NK-92 treated with Interleukin-12 subunit alpha and Interleukin-12 subunit beta, amount 100 ng/mL, for 24 hours (cell line): Measurements from ENCODE around the gene DGAT2.
"Not testable (repeated sequence)": the region's sequence is repeated elsewhere in the genome, so short reads cannot be mapped to it uniquely, and the experiment has no call there.

Source experiments
- DNase-seq: peaks from one replicate; lab custom pipeline; 2025; lab: John Stamatoyannopoulos, UW

Gene DGAT2

DNA sequence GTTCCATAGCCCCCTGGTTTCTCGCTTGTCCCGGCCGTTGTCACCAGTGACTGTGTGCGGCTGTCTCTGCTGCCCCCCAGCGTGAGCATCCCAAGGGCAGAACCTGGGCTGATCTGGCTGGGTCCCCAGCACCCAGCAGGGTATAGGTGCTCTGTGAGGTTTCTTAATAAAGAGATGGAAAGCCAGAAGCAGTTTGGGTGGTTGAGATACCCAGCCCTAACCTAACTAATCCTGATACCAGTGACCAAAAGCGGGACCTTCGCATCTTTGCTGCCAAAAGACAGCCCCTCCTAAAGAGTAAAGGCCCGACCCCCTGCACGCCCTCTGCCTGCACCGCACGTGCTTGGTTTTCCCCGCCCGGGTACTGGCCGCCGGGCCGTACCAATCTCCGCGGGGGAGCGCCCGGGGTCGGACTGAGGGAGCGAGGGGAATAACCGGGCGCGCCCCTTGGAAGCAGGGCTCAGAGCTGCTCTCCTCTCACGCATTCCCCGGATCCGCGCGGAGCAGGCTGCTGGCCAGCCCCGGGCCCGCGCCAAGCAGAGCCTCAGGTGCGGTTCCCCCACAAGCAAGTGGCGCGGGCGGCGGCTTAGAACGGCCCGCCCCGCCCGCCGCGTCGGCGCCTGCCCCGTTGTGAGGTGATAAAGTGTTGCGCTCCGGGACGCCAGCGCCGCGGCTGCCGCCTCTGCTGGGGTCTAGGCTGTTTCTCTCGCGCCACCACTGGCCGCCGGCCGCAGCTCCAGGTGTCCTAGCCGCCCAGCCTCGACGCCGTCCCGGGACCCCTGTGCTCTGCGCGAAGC, at the start of gene DGAT2:
Gene DGAT2, plus strand, starts transcription at position 667 of the 797 bp plus-strand sequence. CDS start 214 bp downstream, outside the sequence.
- DNase-seq: no peak

DNA sequence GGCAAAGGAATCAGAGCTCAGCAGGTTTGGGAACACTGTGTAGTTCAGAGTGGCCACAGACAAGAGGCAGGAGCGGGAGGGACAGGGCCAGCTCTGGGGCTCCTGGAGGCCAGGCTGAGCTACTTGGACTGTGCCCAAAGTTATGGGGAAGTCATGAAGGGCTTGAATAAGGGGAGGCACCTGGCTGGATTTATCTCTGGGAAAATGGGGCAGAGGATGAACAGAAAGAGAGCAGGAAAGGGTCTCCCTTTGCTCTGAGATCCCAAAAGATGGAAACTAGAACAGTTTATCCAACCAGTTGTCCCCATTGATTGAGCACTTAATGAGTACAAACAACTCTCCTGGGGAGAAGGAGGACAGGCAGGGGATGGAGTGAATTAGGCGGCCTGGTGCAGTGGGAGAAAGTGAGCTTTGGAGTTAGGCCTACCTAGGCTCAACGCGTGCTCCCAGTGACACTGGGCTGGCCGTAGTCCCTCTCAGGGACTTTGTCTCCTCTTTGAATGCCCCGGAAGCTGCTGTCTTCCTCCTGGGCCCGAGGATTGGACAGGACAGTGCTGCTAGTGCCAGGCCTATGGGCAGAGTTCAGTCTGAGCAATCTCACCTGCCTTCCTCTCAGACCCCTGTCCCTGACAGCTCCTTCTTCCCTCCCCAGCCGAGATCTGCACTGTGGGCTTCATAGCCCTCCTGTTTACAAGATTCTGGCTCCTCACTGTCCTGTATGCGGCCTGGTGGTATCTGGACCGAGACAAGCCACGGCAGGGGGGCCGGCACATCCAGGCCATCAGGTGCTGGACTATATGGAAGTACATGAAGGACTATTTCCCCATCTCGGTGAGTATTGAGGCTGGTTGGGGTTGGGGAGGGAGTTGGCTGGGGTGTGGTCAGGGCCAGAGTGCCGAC, 49.0 kb upstream of the DGAT2 start:
- no peak for DNase-seq

GRCh38 chr11:75720639-75721038, 47.9 kb upstream of the DGAT2 start:
- DNase-seq: no peak

DNA sequence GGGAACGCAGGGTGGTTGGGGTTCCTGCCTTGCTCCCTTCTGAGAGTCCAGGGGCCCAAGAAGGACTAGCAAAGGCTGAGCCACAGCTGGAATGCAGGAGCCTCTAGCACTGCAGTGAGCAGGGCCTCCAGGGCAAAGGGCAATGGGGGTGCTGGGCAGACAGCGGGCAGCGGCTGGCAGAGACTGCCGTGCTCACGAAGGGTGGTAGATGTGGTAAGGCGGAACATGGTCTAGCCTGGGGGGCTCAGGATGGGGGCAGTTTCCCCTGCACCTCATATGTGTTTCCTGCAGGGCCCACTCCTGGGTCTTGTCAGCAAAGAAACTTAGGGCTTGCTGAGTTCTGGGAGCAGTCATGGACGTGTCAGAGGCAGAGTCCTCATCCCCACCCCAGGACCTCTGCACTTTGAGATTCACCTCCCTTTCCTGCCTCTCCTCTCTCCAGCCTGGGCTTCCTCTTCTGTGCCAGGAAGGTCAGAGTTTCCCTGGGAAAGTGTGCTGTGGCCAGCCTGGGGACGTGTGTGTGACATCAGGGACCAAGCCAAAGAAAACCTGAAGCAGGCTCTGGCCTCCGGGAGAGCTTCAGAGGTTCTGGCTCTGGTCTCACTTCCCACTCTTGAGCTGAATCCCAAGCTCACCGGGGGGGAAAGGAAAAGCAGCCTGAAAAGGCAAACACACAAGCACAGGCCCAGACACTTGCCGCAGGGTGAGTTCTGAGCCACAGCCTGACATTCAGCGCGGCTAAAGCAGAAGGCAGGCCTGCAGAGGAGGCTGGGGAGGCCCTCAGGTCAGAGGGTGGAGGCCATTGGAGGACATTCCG, 46.5 kb upstream of the DGAT2 start:
- DNase-seq: no peak

GRCh38 chr11:75722669-75723042, 45.9 kb upstream of the DGAT2 start:
- no peak for DNase-seq

- DNase-seq: no peak
Observed at GRCh38 chr11:75725547-75726320, 42.8 kb upstream of the DGAT2 start.

- no peak for DNase-seq
Observed at GRCh38 chr11:75728992-75729391, 39.6 kb upstream of the DGAT2 start.

DNA sequence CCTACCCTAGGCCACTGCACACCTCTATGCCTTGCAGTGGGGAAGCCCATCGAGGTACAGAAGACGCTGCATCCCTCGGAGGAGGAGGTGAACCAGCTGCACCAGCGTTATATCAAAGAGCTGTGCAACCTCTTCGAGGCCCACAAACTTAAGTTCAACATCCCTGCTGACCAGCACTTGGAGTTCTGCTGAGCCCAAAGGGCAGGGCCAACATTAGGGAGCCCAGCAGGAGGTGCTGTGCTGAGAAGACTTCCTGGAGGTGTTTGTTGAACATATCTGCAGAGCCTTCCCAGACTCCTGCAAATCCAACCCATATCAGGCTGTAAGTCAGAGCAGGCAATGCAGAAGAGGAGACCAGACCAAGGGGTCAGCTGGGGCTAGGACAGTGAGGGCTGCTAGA, 37.5 kb upstream of the DGAT2 start:
- DNase-seq: no peak

- no peak for DNase-seq
Observed at GRCh38 chr11:75733071-75733430, 35.5 kb upstream of the DGAT2 start.

DNA sequence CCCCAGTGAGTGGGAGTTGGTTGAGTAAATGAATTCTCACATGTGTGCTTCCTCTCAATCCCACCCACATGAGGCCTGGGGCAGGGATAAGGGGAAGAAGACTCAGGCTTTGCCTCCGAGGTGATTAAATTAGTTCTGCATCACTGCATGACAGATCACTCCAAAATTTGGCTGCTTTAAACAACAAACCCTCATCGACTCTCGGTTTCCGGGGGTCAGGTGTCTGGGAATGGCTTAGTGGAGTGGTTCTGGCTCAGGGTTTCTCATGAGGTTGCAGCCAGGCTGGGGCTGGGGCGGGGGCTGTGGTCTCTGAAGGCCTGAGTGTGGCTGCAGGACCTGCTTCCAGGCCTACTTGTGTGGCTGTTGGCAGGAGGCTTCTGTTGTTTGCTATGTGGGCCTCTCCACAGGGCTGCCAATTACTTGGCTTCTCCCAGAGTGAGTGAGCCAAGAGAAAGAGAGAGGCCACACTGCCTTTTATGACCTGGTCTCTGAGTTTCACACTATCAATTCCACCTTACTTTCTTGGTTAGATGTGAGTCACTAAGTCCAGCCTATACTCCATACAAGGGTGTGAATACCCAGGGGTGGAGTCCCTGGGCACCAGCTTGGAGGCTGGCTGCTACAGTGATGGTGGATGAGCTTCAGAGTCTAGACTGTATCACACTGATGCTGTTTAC, 35.0 kb upstream of the DGAT2 start:
- DNase-seq: no peak

DNA sequence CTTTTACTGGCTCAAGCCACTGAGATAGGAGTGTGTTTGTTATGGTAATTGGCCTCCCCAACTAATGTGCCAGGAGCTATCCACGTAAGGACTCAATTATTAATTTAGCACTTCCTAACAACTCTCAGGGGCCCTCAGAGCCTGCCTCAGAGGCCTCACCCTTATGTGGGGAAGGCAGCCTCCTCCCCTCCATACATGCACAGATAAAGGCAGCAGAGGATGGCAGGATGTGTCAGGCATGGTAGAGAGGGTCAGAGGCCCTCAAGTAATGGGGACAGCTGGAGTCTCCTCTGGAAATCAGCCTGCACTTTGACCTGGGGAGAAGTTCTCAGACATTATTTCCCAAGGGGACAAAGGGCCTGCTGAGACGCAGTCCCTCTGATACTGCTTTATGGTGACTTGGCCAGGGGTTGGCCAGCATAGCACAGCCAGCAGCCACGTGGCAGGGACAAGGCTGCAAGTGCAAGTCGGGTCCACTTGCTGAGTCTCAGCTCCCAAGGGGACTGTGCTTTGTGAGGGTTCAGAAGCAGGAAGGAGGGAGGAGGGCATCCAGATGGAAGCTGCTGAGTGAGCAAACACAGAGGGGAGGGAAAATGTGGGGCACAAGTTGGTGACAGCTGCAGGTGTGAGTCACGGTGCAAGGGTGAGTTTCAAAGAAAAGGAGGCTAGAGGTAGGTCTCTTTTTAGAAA, 33.9 kb upstream of the DGAT2 start:
- DNase-seq: no peak

DNA sequence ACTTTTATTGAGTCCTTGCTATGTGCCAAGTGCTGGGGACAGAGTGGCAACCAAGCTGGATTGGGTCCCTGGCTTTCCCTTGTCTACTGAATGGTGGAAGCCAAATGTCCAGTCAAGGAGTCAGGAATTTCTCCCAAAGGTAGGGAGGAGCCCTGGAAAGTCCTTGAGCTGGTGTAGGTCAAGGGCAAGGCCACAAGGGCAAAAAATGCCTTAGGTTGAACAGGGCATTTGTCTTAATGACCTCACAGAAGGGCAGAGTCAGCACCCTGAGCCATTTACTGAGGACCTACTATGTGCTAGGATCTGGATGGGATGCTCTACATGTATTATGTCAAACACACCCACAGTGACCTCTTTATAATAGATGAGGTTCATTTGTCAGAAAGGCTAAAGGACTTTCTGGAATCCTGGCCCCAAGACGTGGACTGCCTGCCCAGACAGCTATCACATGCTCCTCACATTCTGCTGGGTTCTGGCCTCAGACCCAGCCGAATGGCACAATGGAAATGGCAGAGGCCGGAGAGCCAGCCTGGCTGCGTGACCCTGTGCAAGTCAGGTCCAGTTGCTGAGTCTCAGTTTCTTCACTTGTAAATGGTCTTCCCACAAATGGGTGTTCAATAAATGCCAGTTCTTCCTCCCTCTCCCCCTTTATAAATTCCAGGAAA, 33.3 kb upstream of the DGAT2 start:
- DNase-seq: no peak

GRCh38 chr11:75737314-75737713, 31.3 kb upstream of the DGAT2 start:
- no peak for DNase-seq

- no peak for DNase-seq
Observed at GRCh38 chr11:75740681-75741080, 27.9 kb upstream of the DGAT2 start.

GRCh38 chr11:75743159-75743558, 25.4 kb upstream of the DGAT2 start:
- DNase-seq: not testable (repeated sequence)

DNA sequence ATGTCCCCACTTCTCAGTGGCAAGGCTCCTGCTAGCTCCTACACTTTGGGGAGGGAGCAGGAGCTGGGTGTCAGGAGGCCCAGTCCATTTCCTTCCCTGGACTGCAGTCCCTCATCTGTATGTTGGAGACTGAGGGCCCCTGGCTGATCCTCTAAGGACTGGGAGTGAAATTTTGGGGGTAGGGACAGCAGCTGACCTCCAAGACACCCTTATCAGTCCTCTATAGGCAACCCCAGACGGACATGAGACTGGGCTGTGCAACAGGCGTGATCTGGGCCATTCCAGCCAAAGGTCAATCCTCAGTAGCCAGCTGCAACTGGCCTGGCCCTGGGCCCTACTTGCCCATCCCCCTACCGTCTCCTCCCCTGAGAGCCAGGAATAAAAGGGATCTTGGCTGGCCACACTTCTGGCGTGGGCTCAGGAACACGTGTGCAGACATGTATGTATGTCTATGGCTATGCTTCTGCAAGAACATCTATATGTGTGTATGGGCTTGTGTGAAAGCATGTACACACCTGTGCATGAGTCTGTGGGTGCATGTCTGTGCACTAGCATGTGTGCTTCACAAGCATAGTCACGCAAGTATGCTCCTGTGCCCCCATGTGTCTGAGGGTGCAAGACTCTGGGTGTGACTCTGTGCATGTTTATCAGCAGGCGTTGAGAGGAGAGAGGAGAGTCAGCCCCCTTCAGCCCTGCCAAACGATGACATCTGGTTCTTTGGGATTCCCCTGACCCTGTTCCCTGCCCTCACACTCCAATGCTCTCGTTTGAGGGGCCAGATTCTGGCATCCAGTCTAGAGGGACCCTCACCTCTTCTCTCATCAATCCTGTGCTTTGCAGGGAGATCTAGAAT, 24.6 kb upstream of the DGAT2 start:
- no peak for DNase-seq

DNA sequence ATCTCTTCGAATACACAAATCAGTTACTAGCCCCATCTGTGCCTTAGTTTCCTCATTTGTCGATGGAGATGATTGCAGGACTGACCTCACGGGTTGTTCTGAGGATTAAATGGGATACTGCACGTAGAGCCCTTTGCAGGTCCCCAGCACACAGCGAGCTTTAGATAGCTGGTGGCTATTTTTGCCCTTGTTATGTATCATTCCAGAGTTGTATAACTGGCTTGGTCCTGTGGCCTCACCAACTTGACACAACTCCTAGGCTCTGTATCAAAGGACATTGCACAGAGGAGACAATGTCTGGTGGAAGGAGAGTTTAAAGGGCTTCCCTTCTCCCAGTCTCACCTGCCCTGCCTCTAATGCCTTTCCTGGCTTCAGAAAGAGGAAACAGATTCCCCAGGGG, 22.8 kb upstream of the DGAT2 start:
- DNase-seq: no peak

DNA sequence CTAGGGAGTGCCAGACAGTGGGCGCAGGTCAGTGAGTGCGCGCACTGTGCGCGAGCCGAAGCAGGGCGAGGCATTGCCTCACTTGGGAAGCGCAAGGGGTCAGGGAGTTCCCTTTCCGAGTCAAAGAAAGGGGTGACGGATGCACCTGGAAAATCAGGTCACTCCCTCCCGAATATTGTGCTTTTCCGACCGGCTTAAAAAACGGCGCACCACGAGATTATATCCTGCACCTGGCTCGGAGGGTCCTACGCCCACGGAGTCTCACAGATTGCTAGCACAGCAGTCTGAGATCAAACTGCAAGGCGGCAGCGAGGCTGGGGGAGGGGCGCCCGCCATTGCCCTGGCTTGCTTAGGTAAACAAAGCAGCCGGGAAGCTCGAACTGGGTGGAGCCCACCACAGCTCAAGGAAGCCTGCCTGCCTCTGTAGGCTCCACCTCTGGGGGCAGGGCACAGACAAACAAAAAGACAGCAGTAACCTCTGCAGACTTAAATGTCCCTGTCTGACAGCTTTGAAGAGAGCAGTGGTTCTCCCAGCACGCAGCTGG, 19.8 kb upstream of the DGAT2 start:
- not testable (repeated sequence) for DNase-seq

- not testable (repeated sequence) for DNase-seq
Observed at GRCh38 chr11:75754933-75755332, 13.6 kb upstream of the DGAT2 start.
